Breast epithelium (tissue), 3 donors: ENCODE results near the gene SLC5A12.

ENCODE experiments used
- POLR2A ChIP-seq: fragments of 450-650 bp; IDR thresholded peaks from one replicate; pipeline ENCODE4 v1.6.1; 2016; ENCODE audit warnings: antibody characterized with exemption, mild to moderate bottlenecking, moderate library complexity
- POLR2AphosphoS5 ChIP-seq, 3 donors: sonication (generic); formaldehyde crosslinking; IDR thresholded peaks; one replicate each; pipeline ENCODE4 v1.6.1; 2017; ENCODE audit warnings: antibody characterized with exemption in 3 of 3
- TF ChIP-seq, protein P1 (sequence below), 3 donors: fragments of 450-650 bp; IDR thresholded peaks; one replicate each; pipeline ENCODE4 v1.5.1; 2016 to 2017; ENCODE audit warnings: antibody characterized with exemption in 3 of 3, mild to moderate bottlenecking in 3 of 3, moderate library complexity in 3 of 3

DNA sequence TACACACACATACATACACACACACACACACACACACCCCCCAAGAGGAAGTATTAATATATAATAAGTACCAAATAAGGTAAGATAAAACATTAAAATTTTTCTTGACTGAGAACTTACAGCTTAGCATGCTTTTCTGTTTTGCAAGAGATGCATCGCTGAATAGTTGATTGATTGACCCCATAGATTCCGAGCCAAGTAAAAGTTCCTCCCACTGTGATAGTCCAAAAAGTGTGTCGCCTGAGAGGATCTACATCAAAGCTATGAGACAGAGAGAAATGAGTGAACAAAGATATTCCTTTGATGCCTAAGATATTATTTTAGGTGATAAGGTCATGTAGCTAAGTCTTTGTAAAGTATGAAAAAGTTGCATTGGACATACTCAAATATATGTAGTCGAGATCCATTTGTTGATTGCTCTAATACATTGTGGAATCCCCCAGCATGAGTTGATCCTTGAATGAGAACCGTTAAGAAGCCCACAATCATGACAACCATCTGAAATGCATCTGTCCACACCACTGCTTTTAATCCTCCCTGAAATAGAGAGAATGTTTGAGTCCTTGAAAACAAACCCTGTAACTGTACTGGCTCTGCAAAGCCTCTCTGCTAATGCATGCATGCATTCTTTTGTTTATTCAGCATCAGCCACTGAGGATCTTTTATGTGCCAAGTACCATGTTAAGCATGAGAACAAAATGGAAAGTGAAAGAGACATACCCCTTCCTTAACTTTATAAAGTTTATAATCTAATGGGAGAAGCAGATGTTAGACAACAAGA, 18.3 kb downstream of the SLC5A12 start:
- TF ChIP-seq, protein P1, sequence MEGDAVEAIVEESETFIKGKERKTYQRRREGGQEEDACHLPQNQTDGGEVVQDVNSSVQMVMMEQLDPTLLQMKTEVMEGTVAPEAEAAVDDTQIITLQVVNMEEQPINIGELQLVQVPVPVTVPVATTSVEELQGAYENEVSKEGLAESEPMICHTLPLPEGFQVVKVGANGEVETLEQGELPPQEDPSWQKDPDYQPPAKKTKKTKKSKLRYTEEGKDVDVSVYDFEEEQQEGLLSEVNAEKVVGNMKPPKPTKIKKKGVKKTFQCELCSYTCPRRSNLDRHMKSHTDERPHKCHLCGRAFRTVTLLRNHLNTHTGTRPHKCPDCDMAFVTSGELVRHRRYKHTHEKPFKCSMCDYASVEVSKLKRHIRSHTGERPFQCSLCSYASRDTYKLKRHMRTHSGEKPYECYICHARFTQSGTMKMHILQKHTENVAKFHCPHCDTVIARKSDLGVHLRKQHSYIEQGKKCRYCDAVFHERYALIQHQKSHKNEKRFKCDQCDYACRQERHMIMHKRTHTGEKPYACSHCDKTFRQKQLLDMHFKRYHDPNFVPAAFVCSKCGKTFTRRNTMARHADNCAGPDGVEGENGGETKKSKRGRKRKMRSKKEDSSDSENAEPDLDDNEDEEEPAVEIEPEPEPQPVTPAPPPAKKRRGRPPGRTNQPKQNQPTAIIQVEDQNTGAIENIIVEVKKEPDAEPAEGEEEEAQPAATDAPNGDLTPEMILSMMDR (IDR thresholded peaks at IDR 0.05): no peak
- no peak for TF ChIP-seq POLR2AphosphoS5 (IDR thresholded peaks at IDR 0.05)
- no peak for TF ChIP-seq POLR2A
